Measurements from ENCODE around the gene CREB1. TPM values are rescaled to one million over a fixed set of nuclear protein-coding genes. Genes with fewer than 3 reads are reported as not detected.

The CREB1 gene
- total and polyA plus RNA-seq, 9 of the 15 experiments (the other 6 are each of a cell fraction or from before 2014, with no cell fraction given) = 8.9 to 51.3 (median 19.5) TPM

GRCh38 chr2:207534417-207534816 is 4.7 kb downstream of the CREB1 start (continued):
- TF ChIP-seq ZNF395 (CRISPR knock-in tag; IDR thresholded peaks at IDR 0.05) = no peak
- no peak for TF ChIP-seq MCM7 (IDR thresholded peaks at IDR 0.05)
- TF ChIP-seq ZNF134 (CRISPR knock-in tag; conservative IDR thresholded peaks at IDR 0.05) = no peak
- TF ChIP-seq CHD1 (IDR thresholded peaks at IDR 0.05; ENCODE audit: low read length) = no peak
- peak; percentile 75; the same call in 1 of the 2 replicates for TF ChIP-seq MAFF (IDR thresholded peaks at IDR 0.05; ENCODE audit: low read length)
- TF ChIP-seq FOXK2 (conservative IDR thresholded peaks at IDR 0.05 in 1 of 2, IDR thresholded peaks at IDR 0.05 in 1 of 2; ENCODE audit: low read depth in 2 of 2) = no peak
- peak; percentile 47; the same call in 1 of the 2 replicates for TF ChIP-seq SMARCE1 (IDR thresholded peaks at IDR 0.05)
- TF ChIP-seq GTF2F1 (IDR thresholded peaks at IDR 0.05; ENCODE audit: low read depth, low read length) = no peak
- TF ChIP-seq ELF2 (CRISPR knock-in tag; IDR thresholded peaks at IDR 0.05) = no peak
- TF ChIP-seq, protein P1, sequence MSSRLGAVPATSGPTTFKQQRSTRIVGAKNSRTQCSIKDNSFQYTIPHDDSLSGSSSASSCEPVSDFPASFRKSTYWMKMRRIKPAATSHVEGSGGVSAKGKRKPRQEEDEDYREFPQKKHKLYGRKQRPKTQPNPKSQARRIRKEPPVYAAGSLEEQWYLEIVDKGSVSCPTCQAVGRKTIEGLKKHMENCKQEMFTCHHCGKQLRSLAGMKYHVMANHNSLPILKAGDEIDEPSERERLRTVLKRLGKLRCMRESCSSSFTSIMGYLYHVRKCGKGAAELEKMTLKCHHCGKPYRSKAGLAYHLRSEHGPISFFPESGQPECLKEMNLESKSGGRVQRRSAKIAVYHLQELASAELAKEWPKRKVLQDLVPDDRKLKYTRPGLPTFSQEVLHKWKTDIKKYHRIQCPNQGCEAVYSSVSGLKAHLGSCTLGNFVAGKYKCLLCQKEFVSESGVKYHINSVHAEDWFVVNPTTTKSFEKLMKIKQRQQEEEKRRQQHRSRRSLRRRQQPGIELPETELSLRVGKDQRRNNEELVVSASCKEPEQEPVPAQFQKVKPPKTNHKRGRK (tag; IDR thresholded peaks at IDR 0.05) = no peak
- TF ChIP-seq CCNT2 (IDR thresholded peaks at IDR 0.05; ENCODE audit: borderline replicate concordance, extremely low read depth, insufficient read length, low read depth, low read length) = no peak
- TF ChIP-seq ZNF146 (CRISPR knock-in tag; IDR thresholded peaks at IDR 0.05; ENCODE audit: unreplicated experiment) = no peak
- TF ChIP-seq NFE2L1 (tag; IDR thresholded peaks at IDR 0.05; ENCODE audit: borderline replicate concordance, low read depth) = no peak
- TF ChIP-seq, protein P2, sequence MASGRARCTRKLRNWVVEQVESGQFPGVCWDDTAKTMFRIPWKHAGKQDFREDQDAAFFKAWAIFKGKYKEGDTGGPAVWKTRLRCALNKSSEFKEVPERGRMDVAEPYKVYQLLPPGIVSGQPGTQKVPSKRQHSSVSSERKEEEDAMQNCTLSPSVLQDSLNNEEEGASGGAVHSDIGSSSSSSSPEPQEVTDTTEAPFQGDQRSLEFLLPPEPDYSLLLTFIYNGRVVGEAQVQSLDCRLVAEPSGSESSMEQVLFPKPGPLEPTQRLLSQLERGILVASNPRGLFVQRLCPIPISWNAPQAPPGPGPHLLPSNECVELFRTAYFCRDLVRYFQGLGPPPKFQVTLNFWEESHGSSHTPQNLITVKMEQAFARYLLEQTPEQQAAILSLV (tag; IDR thresholded peaks at IDR 0.05) = no peak
- TF ChIP-seq, protein P3, sequence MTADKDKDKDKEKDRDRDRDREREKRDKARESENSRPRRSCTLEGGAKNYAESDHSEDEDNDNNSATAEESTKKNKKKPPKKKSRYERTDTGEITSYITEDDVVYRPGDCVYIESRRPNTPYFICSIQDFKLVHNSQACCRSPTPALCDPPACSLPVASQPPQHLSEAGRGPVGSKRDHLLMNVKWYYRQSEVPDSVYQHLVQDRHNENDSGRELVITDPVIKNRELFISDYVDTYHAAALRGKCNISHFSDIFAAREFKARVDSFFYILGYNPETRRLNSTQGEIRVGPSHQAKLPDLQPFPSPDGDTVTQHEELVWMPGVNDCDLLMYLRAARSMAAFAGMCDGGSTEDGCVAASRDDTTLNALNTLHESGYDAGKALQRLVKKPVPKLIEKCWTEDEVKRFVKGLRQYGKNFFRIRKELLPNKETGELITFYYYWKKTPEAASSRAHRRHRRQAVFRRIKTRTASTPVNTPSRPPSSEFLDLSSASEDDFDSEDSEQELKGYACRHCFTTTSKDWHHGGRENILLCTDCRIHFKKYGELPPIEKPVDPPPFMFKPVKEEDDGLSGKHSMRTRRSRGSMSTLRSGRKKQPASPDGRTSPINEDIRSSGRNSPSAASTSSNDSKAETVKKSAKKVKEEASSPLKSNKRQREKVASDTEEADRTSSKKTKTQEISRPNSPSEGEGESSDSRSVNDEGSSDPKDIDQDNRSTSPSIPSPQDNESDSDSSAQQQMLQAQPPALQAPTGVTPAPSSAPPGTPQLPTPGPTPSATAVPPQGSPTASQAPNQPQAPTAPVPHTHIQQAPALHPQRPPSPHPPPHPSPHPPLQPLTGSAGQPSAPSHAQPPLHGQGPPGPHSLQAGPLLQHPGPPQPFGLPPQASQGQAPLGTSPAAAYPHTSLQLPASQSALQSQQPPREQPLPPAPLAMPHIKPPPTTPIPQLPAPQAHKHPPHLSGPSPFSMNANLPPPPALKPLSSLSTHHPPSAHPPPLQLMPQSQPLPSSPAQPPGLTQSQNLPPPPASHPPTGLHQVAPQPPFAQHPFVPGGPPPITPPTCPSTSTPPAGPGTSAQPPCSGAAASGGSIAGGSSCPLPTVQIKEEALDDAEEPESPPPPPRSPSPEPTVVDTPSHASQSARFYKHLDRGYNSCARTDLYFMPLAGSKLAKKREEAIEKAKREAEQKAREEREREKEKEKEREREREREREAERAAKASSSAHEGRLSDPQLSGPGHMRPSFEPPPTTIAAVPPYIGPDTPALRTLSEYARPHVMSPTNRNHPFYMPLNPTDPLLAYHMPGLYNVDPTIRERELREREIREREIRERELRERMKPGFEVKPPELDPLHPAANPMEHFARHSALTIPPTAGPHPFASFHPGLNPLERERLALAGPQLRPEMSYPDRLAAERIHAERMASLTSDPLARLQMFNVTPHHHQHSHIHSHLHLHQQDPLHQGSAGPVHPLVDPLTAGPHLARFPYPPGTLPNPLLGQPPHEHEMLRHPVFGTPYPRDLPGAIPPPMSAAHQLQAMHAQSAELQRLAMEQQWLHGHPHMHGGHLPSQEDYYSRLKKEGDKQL (CRISPR knock-in tag; IDR thresholded peaks at IDR 0.05; ENCODE audit: borderline replicate concordance) = no peak
- TF ChIP-seq PHF20 (IDR thresholded peaks at IDR 0.05; ENCODE audit: partially characterized antibody) = no peak
- TF ChIP-seq ESRRB (CRISPR knock-in tag; IDR thresholded peaks at IDR 0.05; ENCODE audit: borderline replicate concordance) = no peak
- TF ChIP-seq SP2 (IDR thresholded peaks at IDR 0.05; ENCODE audit: extremely low read depth, low read depth, low read length, poor library complexity, severe bottlenecking) = no peak
- no peak for TF ChIP-seq RBM22 (IDR thresholded peaks at IDR 0.05; ENCODE audit: low read depth, low read length, poor library complexity, severe bottlenecking)
- TF ChIP-seq SMAD4 (CRISPR knock-in tag; conservative IDR thresholded peaks at IDR 0.05) = no peak
- no peak for TF ChIP-seq NFATC3 (IDR thresholded peaks at IDR 0.05)

Measured in K562 (cell line).